SK-N-SH treated with all-trans-retinoic acid at 6 μM for 48 hours (cell line): Measurements from ENCODE around the gene MILR1.

ENCODE experiments used
- ARNTL ChIP-seq: fragments of 450-650 bp; formaldehyde crosslinking; IDR thresholded peaks from 2 replicates; pipeline ENCODE4 v1.5.0; 2020; ENCODE audit warnings: low read depth, mild to moderate bottlenecking, moderate library complexity, borderline replicate concordance
- BACH2 ChIP-seq: fragments of 250-450 bp; sonication (Bioruptor Pico); IDR thresholded peaks from 2 replicates; pipeline ENCODE4 v1.9.0; 2021; ENCODE audit warnings: mild to moderate bottlenecking, borderline replicate concordance
- CREB5 ChIP-seq: fragments of 250-450 bp; sonication (Bioruptor Pico); IDR thresholded peaks from 2 replicates; pipeline ENCODE4 v1.5.1; 2020; ENCODE audit warnings: low read depth, mild to moderate bottlenecking, moderate library complexity
- CSDC2 ChIP-seq: fragments of 250-450 bp; sonication (Bioruptor Pico); IDR thresholded peaks from 2 replicates; pipeline ENCODE4 v1.5.0; 2020; ENCODE audit warnings: mild to moderate bottlenecking, moderate library complexity
- POU6F1 ChIP-seq: fragments of 250-450 bp; sonication (Bioruptor Pico); IDR thresholded peaks from 2 replicates; pipeline ENCODE4 v1.8.0; 2021; ENCODE audit warnings: low read depth, mild to moderate bottlenecking, moderate library complexity, borderline replicate concordance
- RARB ChIP-seq: fragments of 250-450 bp; sonication (Bioruptor Pico); IDR thresholded peaks from 2 replicates; pipeline ENCODE4 v1.8.0; 2021; ENCODE audit warnings: mild to moderate bottlenecking, moderate library complexity
- ZFP3 ChIP-seq: fragments of 250-450 bp; sonication (Bioruptor Pico); IDR thresholded peaks from 2 replicates; pipeline ENCODE4 v1.5.0; 2020; ENCODE audit warnings: mild to moderate bottlenecking, moderate library complexity
- ZFP30 ChIP-seq: fragments of 450-650 bp; formaldehyde crosslinking; IDR thresholded peaks from 2 replicates; pipeline ENCODE4 v1.5.0; 2022; ENCODE audit warnings: mild to moderate bottlenecking, moderate library complexity
- ZNF565 ChIP-seq: fragments of 450-650 bp; formaldehyde crosslinking; conservative IDR thresholded peaks from 2 replicates; pipeline ENCODE4 v1.5.0; 2020; ENCODE audit warnings: low read depth, mild to moderate bottlenecking, moderate library complexity
- TF ChIP-seq, protein P1 (sequence below): fragments of 250-450 bp; sonication (Bioruptor Pico); IDR thresholded peaks from 2 replicates; pipeline ENCODE4 v1.8.0; 2020; ENCODE audit warnings: mild to moderate bottlenecking, moderate library complexity, borderline replicate concordance

- TF ChIP-seq BACH2 (CRISPR knock-in tag) = no peak
- TF ChIP-seq RARB (CRISPR knock-in tag) = no peak
- no peak for TF ChIP-seq CREB5
- no peak for TF ChIP-seq POU6F1
- TF ChIP-seq ZFP30 (CRISPR knock-in tag) = no peak
- TF ChIP-seq, protein P1, sequence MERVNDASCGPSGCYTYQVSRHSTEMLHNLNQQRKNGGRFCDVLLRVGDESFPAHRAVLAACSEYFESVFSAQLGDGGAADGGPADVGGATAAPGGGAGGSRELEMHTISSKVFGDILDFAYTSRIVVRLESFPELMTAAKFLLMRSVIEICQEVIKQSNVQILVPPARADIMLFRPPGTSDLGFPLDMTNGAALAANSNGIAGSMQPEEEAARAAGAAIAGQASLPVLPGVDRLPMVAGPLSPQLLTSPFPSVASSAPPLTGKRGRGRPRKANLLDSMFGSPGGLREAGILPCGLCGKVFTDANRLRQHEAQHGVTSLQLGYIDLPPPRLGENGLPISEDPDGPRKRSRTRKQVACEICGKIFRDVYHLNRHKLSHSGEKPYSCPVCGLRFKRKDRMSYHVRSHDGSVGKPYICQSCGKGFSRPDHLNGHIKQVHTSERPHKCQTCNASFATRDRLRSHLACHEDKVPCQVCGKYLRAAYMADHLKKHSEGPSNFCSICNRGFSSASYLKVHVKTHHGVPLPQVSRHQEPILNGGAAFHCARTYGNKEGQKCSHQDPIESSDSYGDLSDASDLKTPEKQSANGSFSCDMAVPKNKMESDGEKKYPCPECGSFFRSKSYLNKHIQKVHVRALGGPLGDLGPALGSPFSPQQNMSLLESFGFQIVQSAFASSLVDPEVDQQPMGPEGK (CRISPR knock-in tag) = no peak
- no peak for TF ChIP-seq ARNTL (CRISPR knock-in tag)
- TF ChIP-seq ZFP3 (CRISPR knock-in tag) = no peak
- no peak for TF ChIP-seq CSDC2
- no peak for TF ChIP-seq ZNF565 (CRISPR knock-in tag)
Measured at GRCh38 chr17:64399767-64400156, 49.2 kb upstream of the MILR1 start.
